Uterus (tissue), 2 donors: ENCODE results near the gene NXPH2.

Experiments used
- CTCF ChIP-seq, 4 experiments: fragments of 200-600 bp in 2 of 4; fragments of 450-650 bp in 2 of 4; sonication (generic) in 2 of 4; IDR thresholded peaks; one replicate each; pipeline ENCODE4 v1.5.1; 2016 to 2019; ENCODE audit warnings: antibody characterized with exemption in 4 of 4, mild to moderate bottlenecking in 2 of 4, moderate library complexity in 1 of 4
- POLR2A ChIP-seq, 2 donors: fragments of 450-650 bp; IDR thresholded peaks; one replicate each; pipeline ENCODE4 v1.6.1; 2016; ENCODE audit warnings: antibody characterized with exemption in 2 of 2, mild to moderate bottlenecking in 1 of 2, moderate library complexity in 1 of 2

- no peak for TF ChIP-seq CTCF (IDR thresholded peaks at IDR 0.05)
- TF ChIP-seq POLR2A (IDR thresholded peaks at IDR 0.05) = no peak
Observed at GRCh38 chr2:138814123-138814898, 34.1 kb upstream of the NXPH2 start.
